Peyer's patch (tissue), 4 donors: ENCODE data around the gene PLXNA4.

Source experiments
- CTCF ChIP-seq, 6 experiments: fragments of 450-650 bp in 4 of 6; fragments of 200-600 bp in 2 of 6; sonication (generic) in 1 of 6; IDR thresholded peaks; one replicate each; pipeline ENCODE4 v1.5.1; 2017 to 2019; ENCODE audit warnings: antibody characterized with exemption in 6 of 6, mild to moderate bottlenecking in 3 of 6, moderate library complexity in 1 of 6
- POLR2A ChIP-seq, 2 donors: fragments of 450-650 bp; IDR thresholded peaks; one replicate each; pipeline ENCODE4 v1.5.1; 2017; ENCODE audit warnings: antibody characterized with exemption in 2 of 2, mild to moderate bottlenecking in 2 of 2, moderate library complexity in 2 of 2

- TF ChIP-seq CTCF (IDR thresholded peaks at IDR 0.05) (no peak), POLR2A (IDR thresholded peaks at IDR 0.05) (no peak)
These were observed 386.4 kb downstream of the PLXNA4 start for GRCh38 chr7:132189881-132190280.
